Fibroblast of pulmonary artery (primary cell): ENCODE data around the gene DENND1C.
"Not testable (repeated sequence)": the region's sequence is repeated elsewhere in the genome, so short reads cannot be mapped to it uniquely, and the experiment has no call there.

Source experiments
- DNase-seq: peaks from one replicate; pipeline ENCODE4 v3.0.0-alpha.2; 2010; ENCODE audit warnings: low read depth
- H3K4me3 ChIP-seq: replicated peaks from 2 replicates; pipeline ENCODE4 v1.5.1; 2011; ENCODE audit warnings: low read depth, mild to moderate bottlenecking, control low read depth, low read length, moderate library complexity
- CTCF ChIP-seq: IDR thresholded peaks from 2 replicates; pipeline ENCODE4 v1.5.1; 2011; ENCODE audit warnings: mild to moderate bottlenecking, control low read depth, low read length, inconsistent platforms; ENCODE audit errors: missing control alignments

The DENND1C gene

DNA sequence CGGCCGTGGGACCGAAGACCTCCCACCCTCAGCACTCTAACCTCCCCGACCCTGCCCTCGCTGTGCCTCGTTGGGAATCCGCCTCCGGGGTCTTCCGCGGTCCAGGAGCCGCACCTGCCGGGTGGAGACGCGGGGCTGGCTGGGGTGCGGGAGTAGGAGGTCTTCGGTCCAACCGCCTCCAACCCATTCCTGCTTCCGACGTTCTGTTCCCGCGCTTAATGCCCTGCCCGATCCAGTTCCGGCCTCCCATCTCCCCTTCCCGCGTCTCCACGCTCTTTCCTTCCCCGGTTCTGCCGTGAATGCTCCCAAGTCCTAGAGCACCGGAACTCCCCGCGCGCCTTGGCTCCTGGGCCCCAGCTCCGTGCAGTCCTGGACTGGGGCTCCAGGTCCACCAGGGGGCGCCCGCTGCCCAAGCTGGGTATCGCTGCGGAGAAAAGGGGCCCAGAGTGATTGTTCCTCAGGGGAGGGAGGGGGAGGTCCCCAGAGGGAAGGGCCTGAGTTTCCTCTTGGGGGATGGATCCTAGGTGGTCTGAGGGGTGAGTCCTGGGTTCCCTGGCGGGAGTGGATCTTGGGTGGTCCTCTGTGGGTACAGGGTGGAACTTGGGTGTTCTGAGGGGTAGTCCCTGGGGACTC is 35.2 kb upstream of the DENND1C start:
- H3K4me3 ChIP-seq: peak overlapping the region; percentile 66
- peak; percentile 84 for DNase-seq
- peak; percentile 87 for TF ChIP-seq CTCF

GRCh38 chr19:6516018-6516658 is 34.6 kb upstream of the DENND1C start:
- TF ChIP-seq CTCF: no peak
- DNase-seq: peak; percentile 93
- H3K4me3 ChIP-seq: peak overlapping the region; percentile 66

- TF ChIP-seq CTCF: no peak
- DNase-seq: no peak
- no peak overlapping the region for H3K4me3 ChIP-seq
Observed at GRCh38 chr19:6514926-6515544, 33.4 kb upstream of the DENND1C start.

DNA sequence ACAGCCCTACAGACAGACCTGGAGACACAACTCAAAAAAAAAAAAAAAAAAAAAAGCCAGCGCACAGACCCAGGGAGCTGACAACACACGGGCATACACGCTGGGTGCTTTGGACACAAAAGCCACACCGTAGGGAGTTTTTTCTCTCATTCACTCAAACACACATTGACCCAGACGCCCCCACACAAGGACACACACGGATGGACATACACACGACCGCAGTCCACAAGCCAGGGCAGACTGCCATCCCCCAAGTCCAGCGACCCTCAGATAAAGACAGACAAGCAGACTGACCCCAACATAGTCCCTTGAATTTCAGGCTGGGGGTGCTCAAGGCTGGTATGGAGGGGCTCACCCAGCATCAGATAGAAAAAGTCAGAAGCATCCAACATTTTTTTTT is 32.5 kb upstream of the DENND1C start:
- no peak for TF ChIP-seq CTCF
- H3K4me3 ChIP-seq: no peak overlapping the region
- DNase-seq: no peak

DNA sequence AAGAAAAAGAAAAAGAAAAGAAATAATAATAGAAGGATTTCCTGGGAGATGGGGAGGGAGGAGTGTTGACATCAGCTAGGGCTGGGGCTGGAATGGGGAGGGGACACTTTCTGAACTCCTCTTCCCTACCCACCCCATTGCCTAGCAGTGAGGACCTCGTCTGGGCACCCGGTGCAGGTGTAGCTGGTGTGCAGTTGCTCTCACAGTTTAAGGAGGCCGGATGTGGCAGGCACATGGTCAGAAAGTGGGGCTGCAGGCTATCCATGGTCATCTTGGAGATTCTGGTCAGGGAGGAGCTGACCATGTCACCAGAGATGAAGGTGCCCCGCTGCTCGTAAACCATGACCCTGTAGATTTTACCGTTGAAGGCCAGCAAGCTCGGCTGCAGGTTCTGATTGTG is 29.0 kb upstream of the DENND1C start:
- TF ChIP-seq CTCF: no peak
- H3K4me3 ChIP-seq: no peak overlapping the region
- DNase-seq: no peak

GRCh38 chr19:6509118-6509971 is 27.8 kb upstream of the DENND1C start:
- TF ChIP-seq CTCF: no peak
- no peak overlapping the region for H3K4me3 ChIP-seq
- DNase-seq: no peak

DNA sequence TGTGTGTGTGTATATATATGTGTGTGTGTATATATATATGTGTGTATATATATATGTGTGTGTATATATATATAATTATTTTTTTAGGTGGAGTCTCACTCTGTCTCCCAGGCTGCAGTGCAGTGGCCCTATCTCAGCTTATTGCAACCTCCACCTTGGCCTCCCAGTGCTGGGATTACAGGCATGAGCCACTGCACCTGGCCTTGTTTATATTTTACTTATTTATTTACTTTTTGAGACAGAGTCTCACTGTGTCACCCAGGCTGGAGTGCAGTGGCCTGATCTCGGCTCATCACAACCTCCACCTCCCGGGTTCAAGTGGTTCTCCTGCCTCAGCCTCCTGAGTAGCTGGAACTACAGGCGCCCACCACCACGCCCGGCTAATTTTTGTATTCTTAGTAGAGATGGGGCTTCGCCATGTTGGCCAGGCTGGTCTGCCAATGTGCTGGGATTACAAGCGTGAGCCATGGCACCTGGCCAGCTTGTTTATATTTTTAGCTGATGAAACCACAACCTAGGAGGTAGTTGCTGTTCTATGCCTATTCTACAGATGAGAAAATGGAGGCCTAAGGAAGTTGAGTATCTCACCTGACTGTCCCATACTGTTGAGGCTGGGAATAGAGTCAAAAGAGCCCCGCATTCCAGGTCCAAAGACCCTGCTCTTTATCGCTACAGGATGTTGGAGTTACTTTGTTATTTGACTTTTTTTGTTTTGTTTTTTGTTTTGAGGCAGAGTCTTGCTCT is 26.6 kb upstream of the DENND1C start:
- not testable (repeated sequence) for H3K4me3 ChIP-seq, DNase-seq
